ENCODE results near the gene TMED7.

Gene TMED7

GRCh38 chr5:115579216-115579615 lies 46.6 kb downstream of the TMED7 start:
- no peak for DNase-seq

- no peak for DNase-seq
Observed at GRCh38 chr5:115578657-115579056, 47.2 kb downstream of the TMED7 start.

GRCh38 chr5:115577741-115578140 lies 48.1 kb downstream of the TMED7 start:
- no peak for DNase-seq

DNA sequence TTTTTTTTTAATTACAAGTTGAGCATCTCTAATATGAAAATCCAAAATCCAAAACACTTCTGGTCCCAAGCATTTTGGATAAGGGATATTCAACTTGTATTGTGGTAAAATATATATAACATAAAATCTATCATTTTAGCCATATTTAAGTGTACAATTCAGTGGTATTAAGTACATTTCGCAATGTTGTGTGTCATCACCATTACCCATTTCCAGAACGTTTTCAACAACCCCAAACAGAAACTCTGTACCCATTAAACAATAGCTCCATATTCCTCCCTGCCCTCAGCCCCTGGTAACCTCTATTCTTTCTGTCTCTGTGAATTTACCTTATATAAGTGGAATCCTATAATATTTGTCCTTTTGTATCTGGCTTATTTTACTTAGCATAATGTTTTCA lies 48.5 kb downstream of the TMED7 start:
- no peak for DNase-seq

DNA sequence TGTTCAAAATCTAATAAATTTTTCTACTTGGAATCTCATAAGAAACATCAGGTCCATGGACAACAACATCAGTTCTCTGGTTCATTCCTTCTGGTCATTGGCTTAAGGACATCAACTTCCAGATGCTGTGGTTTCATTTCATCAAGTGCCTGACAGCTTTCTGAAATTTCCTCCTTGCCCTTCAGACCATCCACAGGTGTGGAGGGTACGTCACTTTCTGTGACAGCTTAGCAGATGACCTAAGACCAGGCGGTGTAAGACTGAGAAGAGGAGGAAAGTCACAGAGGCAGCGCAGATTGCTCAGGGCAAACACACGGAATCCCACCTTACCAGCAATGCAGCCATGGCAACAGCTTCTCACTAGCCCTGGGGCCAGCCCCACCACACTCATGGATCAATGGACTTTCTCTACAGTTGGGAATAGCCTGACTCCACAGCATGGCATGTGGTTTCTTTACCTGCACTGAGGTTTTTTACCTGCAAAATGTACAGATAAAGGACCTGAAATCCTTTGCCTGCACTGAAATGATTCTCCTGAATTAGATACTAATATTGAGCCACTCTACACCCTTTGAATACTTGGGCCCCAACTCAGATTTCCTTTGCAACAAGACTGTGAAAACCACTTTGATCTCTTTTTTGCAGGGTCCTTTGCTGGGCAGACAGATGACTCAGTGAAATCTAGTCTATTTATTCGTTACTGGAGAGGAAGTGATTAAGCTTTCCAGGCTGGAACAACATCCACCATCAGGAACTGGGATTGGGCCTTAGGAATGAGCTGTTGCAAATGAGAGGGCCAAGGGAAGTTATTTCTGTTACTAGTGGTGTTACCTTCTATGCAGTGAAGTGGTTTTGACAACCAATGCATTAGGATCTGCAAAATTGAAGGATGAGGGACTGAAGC lies 50.4 kb downstream of the TMED7 start:
- no peak for DNase-seq

DNA sequence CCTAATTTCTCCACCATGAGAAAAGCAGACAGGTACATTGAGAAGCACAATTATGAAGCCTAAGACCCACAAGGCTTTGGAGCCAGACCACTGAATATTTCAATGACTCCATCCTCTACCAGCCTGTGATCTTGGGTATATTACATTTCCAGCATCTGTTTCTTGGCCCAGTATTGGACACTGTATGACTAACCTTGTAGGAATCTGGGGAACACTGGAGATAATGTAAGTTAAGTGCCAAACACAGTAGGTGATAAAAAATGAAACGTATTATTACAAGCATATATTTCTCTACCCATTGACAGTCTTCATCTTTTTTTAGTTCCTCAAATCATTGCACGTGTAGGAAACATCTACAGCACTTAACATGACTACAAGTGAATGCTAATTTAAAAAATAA lies 52.7 kb downstream of the TMED7 start:
- DNase-seq = no peak

DNA sequence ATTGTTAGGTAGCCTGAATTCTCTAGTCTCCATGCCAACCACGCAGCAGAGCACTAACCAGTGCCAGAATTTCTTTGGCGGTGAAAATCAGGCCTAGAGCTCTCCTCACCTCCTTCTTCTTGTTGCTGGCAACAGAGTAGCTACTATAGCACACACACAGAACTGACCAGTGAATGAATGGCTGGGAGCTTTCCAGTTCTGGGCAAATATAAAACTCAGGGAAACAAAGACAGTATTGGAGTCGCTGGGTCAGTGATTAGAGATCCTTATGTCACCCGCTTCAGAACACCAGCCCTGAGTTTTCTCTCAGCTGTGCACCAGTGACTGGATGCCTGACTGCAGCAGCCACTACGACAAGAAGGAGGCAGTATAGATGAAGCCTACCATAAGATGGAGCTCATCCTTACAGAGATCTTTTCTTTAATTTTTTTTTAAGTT lies 54.4 kb downstream of the TMED7 start:
- DNase-seq = no peak

DNA sequence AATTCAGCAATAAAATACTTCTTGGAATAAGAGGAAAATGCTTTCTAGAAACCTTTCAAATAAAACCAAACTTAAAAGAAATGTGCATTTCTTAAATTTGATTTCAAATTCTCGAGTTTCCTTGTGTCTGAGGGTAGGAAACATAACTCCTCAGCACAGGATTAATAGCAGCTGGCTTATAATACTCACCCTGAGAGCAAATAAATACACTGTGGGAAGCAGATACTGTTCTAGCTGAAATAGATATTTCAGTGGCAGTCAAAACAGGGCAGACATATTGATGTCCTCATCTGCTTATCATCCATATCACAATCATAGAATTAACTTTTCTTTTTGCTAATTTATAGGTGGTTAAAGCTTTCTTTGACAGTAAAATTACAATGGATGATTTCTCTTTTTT lies 57.2 kb downstream of the TMED7 start:
- no peak for DNase-seq

DNA sequence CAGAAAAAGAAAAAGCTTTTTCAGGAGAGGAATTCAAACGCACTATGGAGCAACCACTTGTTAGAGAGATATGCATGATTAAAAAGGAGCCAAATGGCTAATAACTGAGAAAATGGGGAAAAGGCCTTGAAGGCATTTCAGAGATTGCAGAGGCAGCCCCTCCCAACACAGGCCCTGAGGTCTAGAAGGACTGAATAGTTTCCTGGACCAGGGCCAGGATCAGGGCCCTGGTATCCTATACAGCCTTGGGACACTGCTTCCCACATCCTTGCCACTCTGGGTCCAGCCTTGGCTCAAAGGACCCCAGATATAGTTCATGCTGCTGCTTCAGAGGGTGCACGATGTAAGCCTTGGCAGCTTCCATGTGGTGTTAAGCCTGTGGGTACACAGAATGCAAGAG lies 60.6 kb downstream of the TMED7 start:
- DNase-seq = no peak
